Activated naive CD8-positive, alpha-beta T cell treated with anti-CD3 and anti-CD28 coated beads, Interleukin-2, amount 10 ng/mL, durations not matched to agents 7 days and 5 days (primary cell): ENCODE data around the gene HABP2. TPM values are rescaled to one million over a fixed set of nuclear protein-coding genes. Genes with fewer than 3 reads are reported as not detected.

Source experiments
- ATAC-seq: fragments of 150-1000 bp; cut with Tn5 transposase; one replicate; pipeline ENCODE4 v1.10.0; 2021; ENCODE audit warnings: low read depth, moderate library complexity
- POLR2A ChIA-PET: fragments of 350-600 bp; sonication (Branson Sonifier 250); formaldehyde crosslinking; loops from one replicate; lab custom pipeline; 2021; ENCODE audit warnings: antibody characterized with exemption; lab: Charles Lee
- DNase-seq: peaks from one replicate; pipeline ENCODE4 v3.0.0; 2021
- H3K27ac Mint-ChIP-seq: one replicate; pipeline ENCODE4 v1.8.0; 2022; ENCODE audit warnings: mild to moderate bottlenecking, mixed read lengths
- H3K27me3 Mint-ChIP-seq: one replicate; pipeline ENCODE4 v1.8.0; 2022; ENCODE audit warnings: mild to moderate bottlenecking, moderate library complexity, mixed read lengths
- H3K36me3 Mint-ChIP-seq: one replicate; pipeline ENCODE4 v1.8.0; 2021; ENCODE audit warnings: mild to moderate bottlenecking, mixed read lengths
- H3K4me1 Mint-ChIP-seq: one replicate; pipeline ENCODE4 v1.8.0; 2021; ENCODE audit warnings: mixed read lengths
- H3K4me3 Mint-ChIP-seq: one replicate; pipeline ENCODE4 v1.8.0; 2022; ENCODE audit warnings: mild to moderate bottlenecking, moderate library complexity, mixed read lengths
- H3K9me3 Mint-ChIP-seq: one replicate; pipeline ENCODE4 v1.8.0; 2021; ENCODE audit warnings: mixed read lengths
- total RNA-seq, 2 experiments: library from RNA; stranded (reverse); gene quantifications; one replicate each; pipeline ENCODE4 v1.2.3, GENCODE V29; 2021

The HABP2 gene
- total RNA-seq, 2 experiments from 2014 or later: not detected

GRCh38 chr10:113572520-113573290 lies 19.9 kb downstream of the HABP2 start:
- Mint-ChIP-seq H3K9me3 (no peaks in the 10 kb centered on the region), H3K4me1 (no peaks in the 10 kb centered on the region), H3K27ac (no peak overlapping the region), H3K36me3 (no peaks in the 10 kb centered on the region), H3K4me3 (no peak overlapping the region), H3K27me3 (peaks cover 4% of the 10 kb centered on the region)
- DNase-seq (no peak), ATAC-seq (no peak)
- POLR2A ChIA-PET: no interaction called here

GRCh38 chr10:113573368-113573767 lies 20.5 kb downstream of the HABP2 start:
- Mint-ChIP-seq H3K27me3 (peaks cover 2% of the 10 kb centered on the region), H3K4me3 (no peak overlapping the region), H3K4me1 (no peaks in the 10 kb centered on the region), H3K27ac (no peak overlapping the region), H3K36me3 (no peaks in the 10 kb centered on the region), H3K9me3 (no peaks in the 10 kb centered on the region)
- ATAC-seq (no peak), DNase-seq (no peak)
- POLR2A ChIA-PET: no interaction called here

- no peak overlapping the region for H3K27ac Mint-ChIP-seq
- H3K4me1 Mint-ChIP-seq: no peaks in the 10 kb centered on the region
- H3K27me3 Mint-ChIP-seq: peaks cover 2% of the 10 kb centered on the region
- POLR2A ChIA-PET: no interaction called here
- ATAC-seq: no peak
- H3K9me3 Mint-ChIP-seq: no peaks in the 10 kb centered on the region
- no peak overlapping the region for H3K4me3 Mint-ChIP-seq
- H3K36me3 Mint-ChIP-seq: no peaks in the 10 kb centered on the region
- no peak for DNase-seq
Observed at GRCh38 chr10:113576852-113577251, 24.0 kb downstream of the HABP2 start.

- H3K4me1 Mint-ChIP-seq: no peaks in the 10 kb centered on the region
- ATAC-seq: no peak
- no peaks in the 10 kb centered on the region for H3K36me3 Mint-ChIP-seq
- DNase-seq: no peak
- no peak overlapping the region for H3K27ac Mint-ChIP-seq
- no peak overlapping the region for H3K4me3 Mint-ChIP-seq
- H3K27me3 Mint-ChIP-seq: peaks cover 2% of the 10 kb centered on the region
- H3K9me3 Mint-ChIP-seq: no peaks in the 10 kb centered on the region
- POLR2A ChIA-PET: no interaction called here
Observed at GRCh38 chr10:113578773-113579172, 25.9 kb downstream of the HABP2 start.

- POLR2A ChIA-PET: no interaction called here
- peaks cover under 1% of the 10 kb centered on the region for H3K4me1 Mint-ChIP-seq
- H3K27ac Mint-ChIP-seq: no peak overlapping the region
- no peaks in the 10 kb centered on the region for H3K9me3 Mint-ChIP-seq
- H3K36me3 Mint-ChIP-seq: no peaks in the 10 kb centered on the region
- ATAC-seq (no peak), DNase-seq (no peak)
- H3K4me3 Mint-ChIP-seq: no peak overlapping the region
- H3K27me3 Mint-ChIP-seq: peaks cover 5% of the 10 kb centered on the region
Observed at GRCh38 chr10:113581092-113581491, 28.2 kb downstream of the HABP2 start.

- no peaks in the 10 kb centered on the region for H3K36me3 Mint-ChIP-seq
- H3K27ac Mint-ChIP-seq: no peak overlapping the region
- no peaks in the 10 kb centered on the region for H3K9me3 Mint-ChIP-seq
- no peak overlapping the region for H3K4me3 Mint-ChIP-seq
- ATAC-seq (no peak), DNase-seq (no peak)
- peaks cover 2% of the 10 kb centered on the region for H3K4me1 Mint-ChIP-seq
- POLR2A ChIA-PET: no interaction called here
- peaks cover 5% of the 10 kb centered on the region for H3K27me3 Mint-ChIP-seq
Observed at GRCh38 chr10:113583571-113583970, 30.7 kb downstream of the HABP2 start.

- H3K4me3 Mint-ChIP-seq: no peak overlapping the region
- DNase-seq: no peak
- H3K4me1 Mint-ChIP-seq: peaks cover 2% of the 10 kb centered on the region
- no peak overlapping the region for H3K27ac Mint-ChIP-seq
- no peaks in the 10 kb centered on the region for H3K36me3 Mint-ChIP-seq
- peaks cover 5% of the 10 kb centered on the region for H3K27me3 Mint-ChIP-seq
- POLR2A ChIA-PET: no interaction called here
- no peaks in the 10 kb centered on the region for H3K9me3 Mint-ChIP-seq
- ATAC-seq: no peak
Observed at GRCh38 chr10:113585949-113586348, 33.1 kb downstream of the HABP2 start.

- POLR2A ChIA-PET: no interaction called here
- Mint-ChIP-seq H3K27me3 (peaks cover 6% of the 10 kb centered on the region), H3K27ac (no peak overlapping the region), H3K9me3 (no peaks in the 10 kb centered on the region), H3K36me3 (no peaks in the 10 kb centered on the region), H3K4me1 (peaks cover 2% of the 10 kb centered on the region), H3K4me3 (no peak overlapping the region)
- no peak for ATAC-seq
- no peak for DNase-seq
Observed at GRCh38 chr10:113589201-113589770, 36.4 kb downstream of the HABP2 start.

GRCh38 chr10:113590581-113590980 lies 37.7 kb downstream of the HABP2 start:
- POLR2A ChIA-PET: no interaction called here
- no peaks in the 10 kb centered on the region for H3K36me3 Mint-ChIP-seq
- DNase-seq (no peak), ATAC-seq (no peak)
- H3K4me3 Mint-ChIP-seq: no peak overlapping the region
- H3K9me3 Mint-ChIP-seq: no peaks in the 10 kb centered on the region
- H3K4me1 Mint-ChIP-seq: peaks cover 2% of the 10 kb centered on the region
- H3K27ac Mint-ChIP-seq: no peak overlapping the region
- H3K27me3 Mint-ChIP-seq: peaks cover 4% of the 10 kb centered on the region

GRCh38 chr10:113592380-113592779 lies 39.5 kb downstream of the HABP2 start:
- ATAC-seq (no peak), DNase-seq (no peak)
- no peaks in the 10 kb centered on the region for H3K9me3 Mint-ChIP-seq
- H3K27me3 Mint-ChIP-seq: peaks cover 13% of the 10 kb centered on the region
- POLR2A ChIA-PET: no interaction called here
- no peak overlapping the region for H3K4me3 Mint-ChIP-seq
- H3K4me1 Mint-ChIP-seq: no peaks in the 10 kb centered on the region
- no peak overlapping the region for H3K27ac Mint-ChIP-seq
- H3K36me3 Mint-ChIP-seq: no peaks in the 10 kb centered on the region

GRCh38 chr10:113594652-113595051 lies 41.8 kb downstream of the HABP2 start:
- H3K27ac Mint-ChIP-seq: no peak overlapping the region

GRCh38 chr10:113600569-113600968 lies 47.7 kb downstream of the HABP2 start:
- ATAC-seq: no peak
- Mint-ChIP-seq H3K27me3 (peaks cover 14% of the 10 kb centered on the region), H3K36me3 (no peaks in the 10 kb centered on the region), H3K9me3 (no peaks in the 10 kb centered on the region), H3K4me1 (no peaks in the 10 kb centered on the region), H3K4me3 (no peak overlapping the region), H3K27ac (no peak overlapping the region)
- no peak for DNase-seq
- POLR2A ChIA-PET: no interaction called here

More at GRCh38 chr10:113594652-113595051, 41.8 kb downstream of the HABP2 start:
- Mint-ChIP-seq H3K4me3 (no peak overlapping the region), H3K27me3 (peaks cover 18% of the 10 kb centered on the region), H3K36me3 (no peaks in the 10 kb centered on the region), H3K4me1 (no peaks in the 10 kb centered on the region), H3K9me3 (no peaks in the 10 kb centered on the region)
- DNase-seq: no peak
- POLR2A ChIA-PET: no interaction called here
- no peak for ATAC-seq

GRCh38 chr10:113603057-113603777 lies 50.4 kb downstream of the HABP2 start:
- Mint-ChIP-seq H3K4me1 (no peaks in the 10 kb centered on the region), H3K9me3 (no peaks in the 10 kb centered on the region), H3K27me3 (peaks cover 3% of the 10 kb centered on the region), H3K4me3 (no peak overlapping the region), H3K27ac (no peak overlapping the region), H3K36me3 (no peaks in the 10 kb centered on the region)
- POLR2A ChIA-PET: no interaction called here
- ATAC-seq (no peak), DNase-seq (no peak)

- Mint-ChIP-seq H3K4me1 (no peaks in the 10 kb centered on the region), H3K9me3 (no peaks in the 10 kb centered on the region), H3K36me3 (no peaks in the 10 kb centered on the region), H3K4me3 (no peak overlapping the region), H3K27ac (no peak overlapping the region), H3K27me3 (peaks cover 5% of the 10 kb centered on the region)
- DNase-seq: no peak
- POLR2A ChIA-PET: no interaction called here
- ATAC-seq: no peak
Observed at GRCh38 chr10:113604572-113604971, 51.7 kb downstream of the HABP2 start.
